Measurements from ENCODE around the gene RRAS2.
A peak's percentile ranks its signal among the peaks of the same experiment; 100 is the strongest.
"Not testable (repeated sequence)": the region's sequence is repeated elsewhere in the genome, so short reads cannot be mapped to it uniquely, and the experiment has no call there.

Gene RRAS2

GRCh38 chr11:14300661-14301304 is 58.2 kb downstream of the RRAS2 start:
- peak; percentile 52 for DNase-seq

GRCh38 chr11:14299921-14300320 is 59.1 kb downstream of the RRAS2 start:
- DNase-seq, result no peak

GRCh38 chr11:14290422-14290821 is 68.6 kb downstream of the RRAS2 start:
- DNase-seq, result no peak

DNA sequence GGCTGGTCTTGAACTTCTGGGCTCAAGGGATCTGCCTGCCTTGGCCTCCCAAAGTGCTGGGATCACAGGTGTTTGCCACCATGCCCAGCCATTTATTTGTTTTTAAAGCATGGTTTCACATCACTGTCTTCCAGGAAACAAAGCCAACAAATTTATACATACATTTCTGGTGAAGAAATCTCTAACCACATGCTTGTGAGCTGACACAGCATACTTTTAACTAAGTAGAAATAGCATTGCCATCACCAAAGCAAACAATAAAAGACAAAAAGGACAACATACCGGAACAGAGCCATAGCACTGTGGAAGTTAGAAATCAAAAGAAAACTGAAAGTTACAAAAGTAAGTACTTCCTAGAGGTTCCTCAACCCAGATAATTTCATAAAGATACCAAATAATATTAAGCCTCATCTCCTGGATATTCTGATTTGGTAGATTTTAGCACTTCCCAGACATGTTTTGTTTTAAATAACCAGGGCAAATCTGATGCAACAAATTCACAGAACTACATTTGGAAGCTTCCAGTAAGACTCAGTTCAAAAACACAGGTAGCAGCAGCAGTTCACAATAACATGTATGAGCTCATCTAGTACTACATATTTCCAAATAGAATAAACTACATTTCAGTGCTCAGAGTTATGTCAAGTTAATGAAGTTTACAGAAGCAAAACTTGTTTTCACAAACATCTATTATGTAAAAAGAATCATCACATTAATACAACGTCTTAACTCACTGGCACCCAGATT is 70.6 kb downstream of the RRAS2 start:
- no peak for DNase-seq

DNA sequence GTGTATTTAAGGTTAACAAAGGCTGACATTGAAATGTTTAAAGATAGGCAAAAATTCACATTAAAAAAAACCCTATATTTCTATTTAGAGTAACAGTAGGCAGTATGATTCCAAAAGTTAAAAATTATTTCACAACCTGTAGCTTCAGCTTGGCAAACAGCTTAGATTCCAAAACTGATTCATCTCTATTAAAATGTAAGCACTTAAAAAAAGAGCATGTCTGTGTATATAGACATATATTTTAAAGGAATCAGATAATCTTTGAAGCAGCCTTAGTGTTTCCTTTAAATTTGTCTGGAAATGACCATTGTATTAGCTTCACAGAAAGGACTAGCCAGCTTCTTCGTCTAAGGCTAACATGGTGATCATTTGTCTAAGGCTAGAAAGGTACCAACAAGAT is 80.1 kb downstream of the RRAS2 start:
- DNase-seq, result not testable (repeated sequence)

GRCh38 chr11:14275076-14275475 is 83.9 kb downstream of the RRAS2 start:
- DNase-seq, result no peak

DNA sequence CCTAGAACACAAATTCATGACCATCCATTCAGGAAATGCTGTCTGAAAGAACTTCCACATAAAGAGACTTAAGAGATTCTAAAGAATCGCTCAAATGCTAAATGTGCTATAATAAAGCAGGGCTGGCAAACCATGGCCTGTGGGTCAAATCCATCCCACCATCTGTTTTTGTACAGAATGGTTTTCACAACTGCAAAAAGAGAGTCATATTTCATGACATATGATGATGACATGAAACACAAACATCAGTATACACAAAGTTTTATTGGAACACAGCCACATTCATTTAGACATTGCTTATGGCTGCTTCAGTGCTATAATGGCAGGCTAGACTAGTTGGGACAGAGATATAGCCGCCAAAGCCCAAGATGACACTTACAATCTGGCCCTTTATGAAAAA is 85.1 kb downstream of the RRAS2 start:
- DNase-seq, result no peak

DNA sequence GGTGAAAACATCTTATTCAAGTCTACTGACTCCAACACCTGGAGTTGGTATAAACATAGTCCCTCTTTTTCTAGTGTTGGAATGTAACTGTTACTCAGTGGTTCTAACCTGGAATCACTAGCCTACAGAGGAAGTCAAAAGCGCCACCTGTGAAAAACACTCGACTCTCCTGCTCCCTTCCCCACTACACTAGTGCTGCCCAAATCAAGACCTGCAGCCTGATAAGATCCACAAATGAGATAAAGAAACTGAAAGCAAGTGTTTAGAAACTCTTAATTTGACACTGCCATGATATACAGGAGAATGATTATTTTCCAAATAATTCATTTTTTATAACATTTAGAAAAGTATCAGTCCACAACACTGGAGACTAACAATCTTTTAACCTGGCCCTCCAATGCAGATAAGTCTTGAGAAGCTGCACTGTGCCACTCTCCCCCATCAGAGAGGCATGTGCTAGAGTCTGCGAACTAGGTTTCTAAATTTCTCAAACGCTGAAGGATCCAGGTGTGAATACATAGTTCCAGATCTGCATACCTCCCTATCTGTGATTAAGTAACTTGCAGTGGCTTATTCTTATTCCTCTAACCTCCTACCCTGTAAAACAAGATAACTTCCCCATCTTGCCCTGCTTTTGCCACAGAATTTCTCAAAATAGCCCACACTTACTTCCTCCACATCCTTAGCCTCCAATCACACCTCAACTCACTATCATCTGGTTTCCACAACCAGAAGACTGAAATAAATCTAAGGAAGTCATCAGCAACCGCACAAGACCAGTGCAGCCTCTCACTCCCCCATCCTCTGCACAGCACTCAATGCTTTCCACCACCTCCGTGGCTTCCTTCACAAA is 88.1 kb downstream of the RRAS2 start:
- DNase-seq, result peak; percentile 33

GRCh38 chr11:14269692-14270573 is 89.0 kb downstream of the RRAS2 start:
- DNase-seq, result no peak

- DNase-seq, result no peak
These were observed 90.9 kb downstream of the RRAS2 start for GRCh38 chr11:14267861-14268635.

DNA sequence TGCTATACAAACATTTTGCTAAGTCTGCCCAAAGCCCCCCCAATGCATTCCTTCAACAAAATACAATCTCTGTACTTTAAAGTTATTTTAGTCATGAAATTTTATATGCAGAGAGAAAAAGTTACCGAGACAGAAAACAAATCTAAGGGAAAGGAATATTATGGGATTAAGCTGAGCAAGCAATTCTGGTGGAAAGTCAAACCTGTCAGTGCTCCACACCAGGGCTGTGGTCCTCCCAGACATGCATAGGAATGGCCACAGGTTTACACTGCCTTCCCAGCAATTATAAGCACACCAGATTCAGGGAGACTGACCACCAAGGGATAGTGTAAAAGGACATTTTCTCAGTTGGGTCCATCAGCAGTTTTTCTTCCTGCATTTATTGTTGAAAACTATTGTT is 92.4 kb downstream of the RRAS2 start:
- no peak for DNase-seq

DNA sequence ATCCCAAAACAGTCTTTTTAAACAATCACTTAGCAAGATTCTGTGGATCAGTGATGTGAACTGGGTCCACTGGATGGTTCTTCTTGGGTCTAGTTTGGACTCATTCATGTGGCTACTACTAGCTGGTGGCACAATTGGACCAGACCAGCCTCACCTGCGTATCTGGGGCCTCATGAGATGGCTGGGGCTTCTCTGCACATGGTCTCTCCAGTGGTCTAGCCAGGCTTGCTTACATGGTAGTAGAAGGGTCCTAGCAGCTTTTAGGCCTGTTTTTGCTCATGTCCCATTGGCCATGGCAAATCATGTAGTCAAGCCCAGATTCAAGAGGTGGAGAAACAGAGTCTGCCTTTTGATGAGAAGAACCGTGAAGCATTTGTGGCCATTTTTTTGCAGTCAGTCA is 94.0 kb downstream of the RRAS2 start:
- DNase-seq, result no peak

- no peak for DNase-seq
These were observed 96.6 kb downstream of the RRAS2 start for GRCh38 chr11:14262271-14262846.

GRCh38 chr11:14261066-14261465 is 97.9 kb downstream of the RRAS2 start:
- no peak for DNase-seq

DNA sequence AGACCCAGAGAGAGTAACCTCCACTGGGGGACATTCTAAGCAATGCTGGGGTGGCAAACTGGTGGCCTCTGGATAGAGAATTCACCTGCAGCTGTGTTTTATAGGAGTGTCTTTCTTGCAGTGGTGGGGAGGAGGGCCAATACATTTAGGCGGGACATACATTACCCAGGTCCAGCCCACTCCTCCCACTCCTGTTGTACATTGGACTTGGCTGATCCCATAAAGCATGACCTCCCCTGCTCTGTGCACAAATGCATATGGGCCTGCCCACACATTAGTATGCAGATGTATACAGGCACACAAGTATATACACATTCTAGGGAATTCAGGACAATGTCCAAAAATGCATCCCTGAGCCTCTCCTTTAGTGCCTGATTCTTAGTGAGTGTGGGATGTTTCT is 99.1 kb downstream of the RRAS2 start:
- no peak for DNase-seq

GRCh38 chr11:14259186-14259784 is 99.7 kb downstream of the RRAS2 start:
- DNase-seq, result no peak

DNA sequence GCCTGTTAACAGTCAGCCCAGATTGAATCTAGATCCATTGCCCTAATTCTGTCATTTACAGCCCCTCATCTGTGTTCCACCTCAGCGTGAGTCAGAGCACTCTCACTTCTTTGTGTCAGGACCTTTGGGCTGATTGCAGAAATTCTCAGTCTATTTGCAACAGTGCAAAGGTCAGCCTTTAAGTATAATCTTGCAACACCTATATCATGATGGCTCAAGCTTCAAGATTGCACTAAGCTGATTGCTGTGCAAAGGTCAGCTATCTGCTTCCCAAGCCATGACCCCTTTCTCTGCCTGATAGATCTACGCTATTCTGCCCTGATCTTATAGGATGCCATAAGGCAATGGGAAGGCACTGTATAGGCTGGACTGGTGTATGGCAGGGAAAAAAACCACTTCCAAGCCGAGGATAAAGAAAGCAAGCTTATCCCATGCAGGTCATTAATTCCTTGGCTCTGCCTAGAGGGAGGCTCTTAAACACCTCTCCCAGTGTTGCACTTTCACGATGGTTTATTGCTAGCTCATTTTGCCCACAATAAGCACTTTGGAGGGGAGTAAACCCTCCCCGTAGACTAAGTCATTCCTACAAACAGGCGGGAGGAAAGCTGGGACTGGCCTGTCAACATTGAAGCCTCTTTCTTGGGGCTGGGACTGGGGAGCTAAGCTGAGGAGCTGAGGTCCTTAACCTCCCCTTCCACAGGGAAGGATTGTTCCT is 100.6 kb downstream of the RRAS2 start:
- no peak for DNase-seq

DNA sequence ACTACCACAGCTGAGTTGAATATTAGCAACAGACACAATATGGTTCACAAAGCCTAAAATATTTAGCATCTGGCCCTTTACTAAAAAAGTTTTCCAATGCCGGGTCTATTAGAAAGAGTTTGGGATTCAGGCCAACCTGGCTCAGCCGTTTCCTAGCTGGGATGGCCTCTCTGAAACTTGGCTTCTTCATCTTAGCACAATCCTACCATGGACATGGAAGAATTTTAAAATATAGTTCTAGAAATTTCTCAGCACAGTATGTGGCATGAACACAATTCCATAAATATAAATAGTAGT is 103.8 kb downstream of the RRAS2 start:
- no peak for DNase-seq

- DNase-seq, result no peak
These were observed 104.3 kb downstream of the RRAS2 start for GRCh38 chr11:14254533-14255237.

GRCh38 chr11:14253840-14254239 is 105.1 kb downstream of the RRAS2 start:
- DNase-seq, result no peak
